ENCODE data around the gene COL2A1.

Gene COL2A1

GRCh38 chr12:48022676-48023385 lies 18.6 kb upstream of the COL2A1 start:
- H3K36me3 ChIP-seq (ENCODE audit: control insufficient read depth, insufficient read depth, low read length): no peaks in the 10 kb centered on the region
- no peaks in the 10 kb centered on the region for H3K9me3 ChIP-seq (ENCODE audit: control insufficient read depth, low read length)
- H3K27ac ChIP-seq (ENCODE audit: insufficient read depth, low read depth, low read length, poor library complexity, severe bottlenecking): no peak overlapping the region
- H3K27me3 ChIP-seq (ENCODE audit: control insufficient read depth, insufficient read depth, low read length, poor library complexity, severe bottlenecking): peaks cover 86% of the 10 kb centered on the region
- WGBS, 2 experiments: 20 to 28% methylated on average over 7 of the region's 7 CpGs
- H3K4me3 ChIP-seq (ENCODE audit: insufficient read depth, low read depth, low read length): no peak overlapping the region
- peaks cover 50% of the 10 kb centered on the region for H3K4me1 ChIP-seq (ENCODE audit: control insufficient read depth, insufficient read depth, low read length)

- Histone ChIP-seq H3K4me1 (ENCODE audit: control insufficient read depth, insufficient read depth, low read length) (peaks cover 43% of the 10 kb centered on the region), H3K27me3 (ENCODE audit: control insufficient read depth, insufficient read depth, low read length, poor library complexity, severe bottlenecking) (peaks cover 90% of the 10 kb centered on the region), H3K27ac (ENCODE audit: insufficient read depth, low read depth, low read length, poor library complexity, severe bottlenecking) (no peak overlapping the region), H3K4me3 (ENCODE audit: insufficient read depth, low read depth, low read length) (no peak overlapping the region), H3K36me3 (ENCODE audit: control insufficient read depth, insufficient read depth, low read length) (no peaks in the 10 kb centered on the region), H3K9me3 (ENCODE audit: control insufficient read depth, low read length) (no peaks in the 10 kb centered on the region)
- 18% methylated on average over 3 of the region's 3 CpGs; no CpG with 5 or more reads in 1 of the 2 experiments for WGBS, 2 experiments
These were observed 17.9 kb upstream of the COL2A1 start for GRCh38 chr12:48022180-48022521.

- Histone ChIP-seq H3K4me1 (ENCODE audit: control insufficient read depth, insufficient read depth, low read length) (peaks cover 39% of the 10 kb centered on the region), H3K27ac (ENCODE audit: insufficient read depth, low read depth, low read length, poor library complexity, severe bottlenecking) (no peak overlapping the region), H3K9me3 (ENCODE audit: control insufficient read depth, low read length) (no peaks in the 10 kb centered on the region), H3K4me3 (ENCODE audit: insufficient read depth, low read depth, low read length) (no peak overlapping the region), H3K27me3 (ENCODE audit: control insufficient read depth, insufficient read depth, low read length, poor library complexity, severe bottlenecking) (peaks cover 95% of the 10 kb centered on the region), H3K36me3 (ENCODE audit: control insufficient read depth, insufficient read depth, low read length) (no peaks in the 10 kb centered on the region)
- 2 to 3% methylated on average over 5 of the region's 5 CpGs for WGBS, 2 experiments
These were observed 17.4 kb upstream of the COL2A1 start for GRCh38 chr12:48021485-48022179.

- H3K27ac ChIP-seq (ENCODE audit: insufficient read depth, low read depth, low read length, poor library complexity, severe bottlenecking): no peak overlapping the region
- peaks cover 21% of the 10 kb centered on the region for H3K4me1 ChIP-seq (ENCODE audit: control insufficient read depth, insufficient read depth, low read length)
- H3K27me3 ChIP-seq (ENCODE audit: control insufficient read depth, insufficient read depth, low read length, poor library complexity, severe bottlenecking): peaks cover 95% of the 10 kb centered on the region
- H3K36me3 ChIP-seq (ENCODE audit: control insufficient read depth, insufficient read depth, low read length): no peaks in the 10 kb centered on the region
- WGBS, 2 experiments: 52 to 58% methylated on average over 3 of the region's 3 CpGs
- no peaks in the 10 kb centered on the region for H3K9me3 ChIP-seq (ENCODE audit: control insufficient read depth, low read length)
- no peak overlapping the region for H3K4me3 ChIP-seq (ENCODE audit: insufficient read depth, low read depth, low read length)
These were observed 15.5 kb upstream of the COL2A1 start for GRCh38 chr12:48019639-48020265.

GRCh38 chr12:48018618-48018995 lies 14.3 kb upstream of the COL2A1 start:
- whole genome bisulfite sequencing, 2 experiments: 57 to 71% methylated on average over 4 of the region's 4 CpGs
- H3K27ac ChIP-seq (ENCODE audit: insufficient read depth, low read depth, low read length, poor library complexity, severe bottlenecking): no peak overlapping the region
- no peaks in the 10 kb centered on the region for H3K36me3 ChIP-seq (ENCODE audit: control insufficient read depth, insufficient read depth, low read length)
- no peak overlapping the region for H3K4me3 ChIP-seq (ENCODE audit: insufficient read depth, low read depth, low read length)
- no peaks in the 10 kb centered on the region for H3K9me3 ChIP-seq (ENCODE audit: control insufficient read depth, low read length)
- H3K27me3 ChIP-seq (ENCODE audit: control insufficient read depth, insufficient read depth, low read length, poor library complexity, severe bottlenecking): peaks cover 95% of the 10 kb centered on the region
- H3K4me1 ChIP-seq (ENCODE audit: control insufficient read depth, insufficient read depth, low read length): peaks cover 15% of the 10 kb centered on the region

- Histone ChIP-seq H3K4me1 (ENCODE audit: control insufficient read depth, insufficient read depth, low read length) (peaks cover 10% of the 10 kb centered on the region), H3K27me3 (ENCODE audit: control insufficient read depth, insufficient read depth, low read length, poor library complexity, severe bottlenecking) (peaks cover 95% of the 10 kb centered on the region), H3K4me3 (ENCODE audit: insufficient read depth, low read depth, low read length) (no peak overlapping the region), H3K27ac (ENCODE audit: insufficient read depth, low read depth, low read length, poor library complexity, severe bottlenecking) (no peak overlapping the region), H3K9me3 (ENCODE audit: control insufficient read depth, low read length) (no peaks in the 10 kb centered on the region), H3K36me3 (ENCODE audit: control insufficient read depth, insufficient read depth, low read length) (no peaks in the 10 kb centered on the region)
- 83% methylated on average over 4 of the region's 4 CpGs for WGBS, 2 experiments
These were observed 13.8 kb upstream of the COL2A1 start for GRCh38 chr12:48017921-48018617.

GRCh38 chr12:48017496-48017895 lies 13.2 kb upstream of the COL2A1 start:
- Histone ChIP-seq H3K4me3 (ENCODE audit: insufficient read depth, low read depth, low read length) (no peak overlapping the region), H3K36me3 (ENCODE audit: control insufficient read depth, insufficient read depth, low read length) (no peaks in the 10 kb centered on the region), H3K4me1 (ENCODE audit: control insufficient read depth, insufficient read depth, low read length) (peaks cover 5% of the 10 kb centered on the region), H3K9me3 (ENCODE audit: control insufficient read depth, low read length) (no peaks in the 10 kb centered on the region), H3K27ac (ENCODE audit: insufficient read depth, low read depth, low read length, poor library complexity, severe bottlenecking) (no peak overlapping the region), H3K27me3 (ENCODE audit: control insufficient read depth, insufficient read depth, low read length, poor library complexity, severe bottlenecking) (peaks cover 95% of the 10 kb centered on the region)
- 52 to 68% methylated on average over 5 of the region's 5 CpGs for WGBS, 2 experiments

- H3K27ac ChIP-seq (ENCODE audit: insufficient read depth, low read depth, low read length, poor library complexity, severe bottlenecking): no peak overlapping the region
- WGBS, 2 experiments: 53 to 55% methylated on average over 8 of the region's 8 CpGs
- H3K27me3 ChIP-seq (ENCODE audit: control insufficient read depth, insufficient read depth, low read length, poor library complexity, severe bottlenecking): peaks cover 95% of the 10 kb centered on the region
- peaks cover 5% of the 10 kb centered on the region for H3K4me1 ChIP-seq (ENCODE audit: control insufficient read depth, insufficient read depth, low read length)
- no peaks in the 10 kb centered on the region for H3K36me3 ChIP-seq (ENCODE audit: control insufficient read depth, insufficient read depth, low read length)
- no peaks in the 10 kb centered on the region for H3K9me3 ChIP-seq (ENCODE audit: control insufficient read depth, low read length)
- H3K4me3 ChIP-seq (ENCODE audit: insufficient read depth, low read depth, low read length): no peak overlapping the region
These were observed 12.2 kb upstream of the COL2A1 start for GRCh38 chr12:48016373-48017020.

- Histone ChIP-seq H3K36me3 (ENCODE audit: control insufficient read depth, insufficient read depth, low read length) (no peaks in the 10 kb centered on the region), H3K27me3 (ENCODE audit: control insufficient read depth, insufficient read depth, low read length, poor library complexity, severe bottlenecking) (peaks cover 97% of the 10 kb centered on the region), H3K4me1 (ENCODE audit: control insufficient read depth, insufficient read depth, low read length) (peaks cover under 1% of the 10 kb centered on the region), H3K27ac (ENCODE audit: insufficient read depth, low read depth, low read length, poor library complexity, severe bottlenecking) (no peak overlapping the region), H3K4me3 (ENCODE audit: insufficient read depth, low read depth, low read length) (no peak overlapping the region), H3K9me3 (ENCODE audit: control insufficient read depth, low read length) (no peaks in the 10 kb centered on the region)
- 86 to 88% methylated on average over 7 of the region's 7 CpGs for WGBS, 2 experiments
These were observed 11.7 kb upstream of the COL2A1 start for GRCh38 chr12:48015954-48016353.
